ENCODE results near the gene HOXA7. TPM values are rescaled to one million over a fixed set of nuclear protein-coding genes. Genes with fewer than 3 reads are reported as not detected.

HOXA7 gene
- total RNA-seq, 1 donor from 2014 or later = 7.5 TPM

DNA sequence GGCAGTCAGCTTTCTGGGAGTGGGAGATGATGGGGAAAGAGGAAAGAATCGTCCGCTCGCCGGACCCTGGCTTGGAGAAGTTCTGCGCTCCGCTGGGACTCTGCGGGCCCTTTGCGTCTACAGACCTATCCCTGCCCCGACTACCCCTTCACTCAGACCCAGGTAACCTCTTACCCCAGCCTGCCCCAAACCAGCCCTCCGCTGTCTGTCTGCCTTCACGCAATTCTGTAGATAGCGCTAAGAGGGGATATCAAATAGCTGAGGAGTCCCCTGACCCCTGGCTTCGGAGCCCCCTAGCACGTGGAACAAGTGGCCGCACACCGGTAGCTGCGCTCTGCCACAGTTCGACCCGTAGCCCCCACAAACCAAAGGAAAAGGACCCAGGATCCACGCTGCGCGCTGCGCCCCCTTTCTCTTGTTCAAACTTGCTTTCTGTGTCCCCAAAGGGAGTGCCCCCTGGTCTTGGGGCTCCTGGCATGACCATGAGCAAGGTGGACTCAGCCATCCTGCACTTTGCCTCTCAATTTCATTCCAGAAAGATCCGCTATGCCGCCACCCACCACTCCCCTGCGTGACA is 32.9 kb downstream of the HOXA7 start:
- no peak for DNase-seq (ENCODE audit: low spot score)

DNA sequence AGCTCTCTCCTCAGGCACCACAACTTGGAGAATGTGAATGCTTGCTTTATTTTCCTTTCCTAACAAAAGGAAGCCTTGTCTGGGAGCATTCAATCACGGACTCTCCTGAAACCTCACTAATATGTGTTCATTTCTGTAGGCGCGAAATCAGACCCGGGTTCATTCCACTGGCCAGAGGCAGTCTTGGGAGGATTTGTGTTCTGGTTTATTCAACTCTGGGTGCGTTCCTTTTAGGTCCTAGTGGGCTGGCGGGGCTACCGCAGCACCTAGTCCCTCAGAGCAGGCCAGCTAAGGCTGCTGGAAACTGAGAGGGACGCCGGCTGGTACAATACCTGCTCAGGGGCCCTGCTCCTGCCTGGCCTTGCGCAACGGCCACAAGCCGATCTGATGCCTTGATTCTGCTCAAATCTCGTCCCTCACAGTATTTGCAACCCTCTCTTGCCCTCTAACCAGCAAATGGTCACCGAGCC is 33.4 kb downstream of the HOXA7 start:
- no peak for DNase-seq (ENCODE audit: low spot score)

DNA sequence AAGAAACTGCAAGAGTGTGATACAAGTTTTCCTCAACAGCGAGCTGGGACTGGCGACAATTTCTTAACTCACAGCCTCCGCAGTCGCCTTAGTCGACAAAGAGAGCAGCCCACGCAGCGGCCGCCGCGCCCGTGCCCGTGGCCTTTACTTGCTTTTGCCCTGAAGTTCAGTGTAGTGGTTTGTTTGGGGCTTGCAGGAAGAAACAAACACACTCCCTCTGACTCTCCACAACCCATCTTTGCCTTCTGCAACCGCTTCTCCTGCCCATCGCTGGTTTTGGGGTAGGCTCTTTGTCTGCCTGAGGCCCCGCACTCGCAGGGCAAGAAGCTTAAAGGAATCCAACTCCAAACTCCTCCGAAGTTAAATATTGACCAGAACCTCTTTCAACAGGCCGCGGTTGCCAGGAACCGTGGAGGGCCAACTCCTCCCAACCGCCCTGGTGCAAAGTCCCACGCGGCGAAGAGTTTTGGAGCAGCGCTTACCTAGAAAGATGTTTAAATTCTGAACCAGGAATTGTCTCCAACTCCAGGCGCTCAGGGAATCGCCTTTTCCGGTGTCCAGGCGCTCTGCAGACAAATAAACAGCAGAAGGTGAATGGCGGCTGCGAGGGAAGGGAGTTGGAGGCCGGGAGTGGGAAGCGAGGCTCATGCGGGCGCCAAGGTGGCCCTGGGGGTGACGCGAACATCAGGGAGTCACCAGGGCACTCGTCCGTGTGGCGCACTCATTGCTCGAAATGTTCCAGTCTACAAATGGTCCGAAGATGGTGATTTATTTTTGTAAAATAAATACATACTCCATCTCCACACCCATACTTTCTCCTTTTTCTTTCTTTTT is 34.2 kb downstream of the HOXA7 start:
- DNase-seq (ENCODE audit: low spot score) = no peak

DNA sequence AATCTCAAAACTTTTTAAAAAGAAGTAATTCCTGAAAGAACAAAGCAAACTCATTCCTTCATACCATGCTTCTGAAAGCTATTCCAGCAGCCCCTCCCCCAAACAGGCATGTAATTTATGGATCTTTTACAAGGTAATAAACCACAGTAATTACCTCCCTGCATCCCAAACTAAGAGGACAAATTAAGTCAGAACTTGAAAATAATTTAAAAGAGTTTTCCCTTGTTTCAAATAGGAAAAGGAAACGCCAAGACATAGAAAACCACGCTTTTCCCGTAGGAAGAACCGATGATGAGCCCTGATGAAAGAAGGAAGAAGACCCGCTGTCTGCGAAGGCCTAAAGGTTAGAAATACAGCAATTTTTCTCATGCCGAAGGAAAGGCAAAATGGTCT is 34.8 kb downstream of the HOXA7 start:
- DNase-seq (ENCODE audit: low spot score) = no peak

DNA sequence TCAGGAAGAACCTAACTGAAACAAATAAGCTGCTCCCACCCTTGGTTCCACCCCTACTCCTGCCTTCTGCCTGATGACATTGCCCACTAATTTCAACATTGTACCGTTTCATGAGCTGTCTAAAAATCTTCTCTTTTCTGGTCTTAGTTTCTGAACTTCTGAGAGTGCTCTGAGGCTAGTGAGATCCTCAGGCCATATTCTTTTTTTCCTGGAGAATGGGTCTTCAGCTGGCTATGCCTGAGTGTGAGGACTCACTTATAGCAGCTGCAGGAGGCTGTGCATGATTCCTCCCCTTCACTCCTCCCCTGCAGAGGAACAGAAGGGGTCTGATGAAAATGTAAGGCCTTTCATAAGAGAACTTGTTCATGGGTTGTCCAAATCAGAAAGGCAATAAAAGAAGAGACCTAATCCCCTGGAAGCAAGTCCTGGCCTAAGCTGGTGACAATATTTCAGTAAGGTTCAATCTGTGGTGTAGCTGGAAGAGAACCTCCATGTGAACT is 37.0 kb downstream of the HOXA7 start:
- DNase-seq (ENCODE audit: low spot score) = no peak

DNA sequence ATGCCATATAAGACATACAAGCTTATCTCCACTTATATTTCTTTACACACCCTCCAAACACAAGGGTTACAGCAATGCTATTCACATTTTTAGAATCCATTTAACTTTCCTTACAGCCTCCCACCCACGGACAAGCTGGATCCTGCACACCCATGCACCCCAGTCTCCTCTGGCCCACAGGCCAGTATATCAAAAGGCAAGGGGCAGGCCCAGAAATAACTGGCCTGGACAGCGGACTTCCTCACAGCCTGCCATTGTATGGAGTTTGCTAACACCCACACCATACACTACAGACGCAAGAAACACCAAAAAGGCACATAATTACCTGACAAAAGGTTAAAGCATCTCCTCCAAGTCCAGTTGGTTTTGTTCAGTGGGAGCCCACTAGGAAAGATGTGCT is 37.9 kb downstream of the HOXA7 start:
- no peak for DNase-seq (ENCODE audit: low spot score)

DNA sequence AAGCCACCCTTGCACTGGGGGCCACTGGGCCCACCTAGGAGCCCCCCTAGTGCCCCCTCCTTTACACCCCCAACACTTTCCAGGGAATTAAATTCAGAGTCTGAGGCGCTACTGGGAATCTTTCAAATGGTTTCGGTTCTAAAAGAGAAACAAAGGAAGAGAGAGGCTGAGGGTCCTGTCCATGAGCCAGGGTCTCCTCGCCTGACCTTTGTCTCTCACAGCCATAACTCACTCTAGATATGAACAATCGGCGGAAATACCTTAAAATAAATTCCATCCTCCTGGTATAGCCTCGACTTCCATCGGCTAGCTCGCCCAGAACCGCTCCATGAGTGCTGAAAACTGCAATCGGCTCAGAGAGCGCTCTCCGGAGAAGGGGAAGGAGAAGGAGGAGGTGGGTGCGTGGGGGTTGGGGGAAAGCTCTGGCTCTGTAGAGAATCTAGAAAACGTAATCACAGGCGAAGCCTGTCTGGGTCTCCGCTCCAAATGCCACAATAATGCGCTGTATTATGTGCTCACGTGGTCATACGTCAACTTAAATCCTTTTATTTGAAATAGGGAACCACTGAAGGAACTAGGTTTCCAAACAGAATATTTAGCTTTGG is 38.5 kb downstream of the HOXA7 start:
- no peak for DNase-seq (ENCODE audit: low spot score)

DNA sequence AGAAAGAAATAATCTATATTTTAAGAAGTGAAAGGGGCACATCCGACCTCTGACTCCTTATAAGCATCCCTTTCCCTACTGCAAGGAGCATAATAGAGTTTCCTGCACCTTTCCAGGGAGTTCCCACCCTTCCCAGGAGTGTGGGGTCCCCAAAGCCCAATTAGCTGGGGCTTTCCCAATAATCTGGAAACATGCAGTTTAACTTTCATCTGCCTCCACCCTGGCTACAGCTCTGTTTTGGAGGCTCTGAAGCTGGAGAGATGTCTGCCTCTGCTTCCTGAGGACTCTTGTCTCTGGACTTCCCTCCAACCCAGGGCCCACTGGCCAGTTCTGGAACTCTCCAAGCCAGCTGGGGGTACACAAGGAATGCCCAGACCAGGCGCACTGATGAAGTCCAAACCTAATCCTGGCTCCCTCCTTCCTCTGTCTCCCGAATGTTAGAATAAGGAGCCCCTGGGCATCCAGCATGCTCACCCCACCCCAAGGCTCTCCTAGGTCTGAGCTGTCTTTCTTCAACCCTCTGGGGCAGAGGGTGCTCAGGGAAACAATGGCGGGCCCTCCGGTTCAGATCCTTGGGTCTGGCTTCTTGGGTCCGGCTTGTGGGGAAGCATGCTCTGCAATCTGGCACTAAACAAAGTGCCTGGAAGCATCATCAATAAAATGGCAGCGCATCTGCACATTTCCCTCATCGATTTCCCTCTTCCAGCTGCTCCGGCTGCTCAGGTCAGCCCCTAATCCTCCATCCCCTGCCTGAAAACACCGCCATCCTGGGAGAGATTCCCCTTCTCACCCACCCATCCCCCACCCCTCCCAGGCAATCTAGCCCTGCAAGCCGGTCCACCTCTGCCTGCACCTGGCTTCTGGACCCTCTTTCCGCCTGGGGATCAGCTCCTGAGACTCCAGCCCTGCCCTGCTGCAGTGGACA is 39.3 kb downstream of the HOXA7 start:
- no peak for DNase-seq (ENCODE audit: low spot score)

DNA sequence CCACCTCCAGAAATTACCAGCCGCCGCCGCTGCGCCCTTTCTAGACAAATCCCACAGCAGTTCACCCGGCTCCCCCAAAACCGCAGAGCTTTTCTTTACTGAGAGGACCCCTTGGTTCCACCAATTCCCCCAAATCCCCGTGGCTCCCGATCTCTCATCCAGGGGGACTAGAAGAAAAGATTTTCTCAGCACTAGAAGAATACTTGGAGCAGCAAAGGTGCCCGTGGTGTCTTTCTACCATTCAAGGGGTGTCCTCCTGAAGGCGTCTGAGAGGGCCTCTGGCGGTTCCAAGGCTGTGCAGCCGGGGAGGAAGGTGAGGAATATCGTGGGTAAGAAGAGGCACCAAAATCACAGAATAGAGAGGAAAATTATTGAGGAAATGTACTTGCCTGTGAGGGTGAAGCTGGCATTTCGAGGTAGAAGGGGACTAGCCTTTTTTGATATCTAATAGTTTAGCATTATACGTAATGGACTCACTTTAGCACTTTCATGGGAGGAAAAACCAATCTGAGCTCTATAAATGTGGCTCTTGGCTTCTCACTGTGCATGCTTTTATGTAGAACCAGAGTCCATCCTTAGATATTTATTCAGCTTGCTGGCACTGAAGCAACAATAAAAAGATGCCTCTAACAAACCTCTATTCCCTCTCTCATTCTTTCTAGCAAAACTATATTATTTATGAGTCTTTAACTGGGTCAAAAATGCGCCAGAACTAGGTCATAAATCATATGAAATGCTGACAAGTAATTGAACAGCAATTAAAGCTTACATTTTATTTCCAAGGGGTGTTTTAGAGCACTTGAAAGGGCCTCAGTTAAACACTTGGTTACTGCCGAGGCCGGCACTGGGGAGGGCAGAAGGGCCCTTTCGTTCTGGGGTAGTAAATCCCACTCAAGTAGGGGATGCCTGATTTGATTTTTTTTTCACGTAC is 40.2 kb downstream of the HOXA7 start:
- no peak for DNase-seq (ENCODE audit: low spot score)

DNA sequence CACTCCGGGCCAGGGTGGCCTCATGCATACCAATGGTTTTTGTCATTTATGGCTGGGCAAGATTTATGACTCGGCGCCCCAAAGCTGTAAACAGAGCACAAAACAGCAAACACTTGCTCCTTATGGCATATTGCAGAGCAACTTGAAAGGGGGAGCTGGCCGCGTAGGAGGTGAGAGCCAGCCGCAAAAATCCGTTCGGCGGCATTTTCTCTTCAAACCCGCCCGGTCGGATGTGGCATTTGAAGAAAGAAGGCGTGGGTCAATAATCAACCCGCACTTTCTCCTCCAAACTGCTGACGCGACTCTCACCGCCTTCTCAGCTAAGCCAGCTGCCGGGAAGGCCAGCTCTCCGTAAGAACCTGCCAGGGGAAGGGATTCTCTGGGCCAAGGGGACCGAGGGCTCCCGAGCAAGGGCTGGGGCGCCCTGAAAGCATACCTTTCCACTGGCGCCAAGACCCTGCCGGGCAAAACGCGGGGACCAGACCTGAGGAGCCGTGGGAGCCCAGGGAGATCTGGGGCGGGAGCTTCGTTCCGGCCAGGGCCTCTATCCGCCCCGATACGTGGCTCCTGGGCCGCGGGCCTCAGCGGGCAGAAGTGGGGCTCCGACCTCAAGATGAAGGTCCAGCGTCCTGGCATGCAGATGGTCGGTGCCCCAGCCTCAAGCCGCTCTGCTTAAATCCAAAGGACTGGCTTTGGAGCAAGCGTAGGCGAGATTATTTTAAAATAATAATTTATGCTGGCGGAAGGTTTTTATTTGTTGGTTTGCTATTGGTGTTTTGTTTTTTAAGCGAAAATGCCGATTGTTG is 41.1 kb downstream of the HOXA7 start:
- no peak for DNase-seq (ENCODE audit: low spot score)

DNA sequence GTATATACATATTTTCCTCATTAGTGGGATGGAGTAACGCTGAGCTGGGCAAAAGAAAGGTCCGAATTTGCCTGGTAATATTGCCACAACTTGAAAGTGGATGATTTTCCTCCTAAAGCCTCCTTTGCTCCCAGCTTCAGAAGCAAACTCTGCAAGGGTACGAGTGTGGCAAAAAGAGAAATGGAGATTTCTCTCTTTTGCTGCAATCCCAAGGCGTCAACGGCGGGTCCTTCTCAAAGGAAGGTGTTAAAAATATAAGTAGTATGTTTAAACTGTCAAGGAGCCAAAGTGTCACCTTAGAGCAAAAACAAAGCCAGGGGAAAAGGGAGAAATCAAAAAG is 41.6 kb downstream of the HOXA7 start:
- DNase-seq (ENCODE audit: low spot score) = no peak

DNA sequence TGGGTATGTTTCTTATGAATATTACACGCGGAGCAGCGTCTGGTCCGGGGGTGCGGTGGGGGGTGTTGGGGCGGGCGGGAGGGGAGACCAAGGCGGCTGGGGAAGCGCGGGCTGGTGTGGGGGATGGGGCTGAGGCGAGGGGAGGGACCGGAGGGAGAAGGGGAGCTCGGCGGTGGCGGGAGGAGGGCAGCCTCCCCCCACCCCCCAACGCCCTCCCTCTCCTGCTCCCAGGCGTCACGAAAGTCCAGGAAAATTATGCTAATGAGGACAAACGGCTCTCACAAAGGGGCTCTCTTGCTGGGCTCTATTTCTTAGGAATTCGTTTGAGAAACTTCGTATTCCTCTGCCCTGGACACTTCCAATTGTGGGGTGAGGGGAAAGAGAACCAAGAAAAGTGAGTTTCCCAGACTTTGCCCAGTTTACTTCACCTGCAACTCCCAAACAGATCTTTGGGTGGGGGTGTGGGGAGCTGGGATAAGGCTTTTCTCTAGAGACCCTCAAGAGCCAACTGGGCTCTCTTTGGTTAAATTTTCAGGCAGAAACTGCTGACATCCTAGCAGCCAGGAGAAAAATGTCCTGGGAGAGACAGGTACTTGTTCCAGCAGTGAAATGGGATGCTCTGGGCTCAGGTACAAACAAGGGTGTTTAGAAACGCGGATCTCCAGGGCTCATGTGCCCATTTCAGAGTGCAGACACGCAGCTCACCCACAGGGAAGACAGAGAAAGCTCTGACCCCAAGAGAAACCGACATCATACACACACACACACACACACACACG is 42.3 kb downstream of the HOXA7 start:
- no peak for DNase-seq (ENCODE audit: low spot score)

DNA sequence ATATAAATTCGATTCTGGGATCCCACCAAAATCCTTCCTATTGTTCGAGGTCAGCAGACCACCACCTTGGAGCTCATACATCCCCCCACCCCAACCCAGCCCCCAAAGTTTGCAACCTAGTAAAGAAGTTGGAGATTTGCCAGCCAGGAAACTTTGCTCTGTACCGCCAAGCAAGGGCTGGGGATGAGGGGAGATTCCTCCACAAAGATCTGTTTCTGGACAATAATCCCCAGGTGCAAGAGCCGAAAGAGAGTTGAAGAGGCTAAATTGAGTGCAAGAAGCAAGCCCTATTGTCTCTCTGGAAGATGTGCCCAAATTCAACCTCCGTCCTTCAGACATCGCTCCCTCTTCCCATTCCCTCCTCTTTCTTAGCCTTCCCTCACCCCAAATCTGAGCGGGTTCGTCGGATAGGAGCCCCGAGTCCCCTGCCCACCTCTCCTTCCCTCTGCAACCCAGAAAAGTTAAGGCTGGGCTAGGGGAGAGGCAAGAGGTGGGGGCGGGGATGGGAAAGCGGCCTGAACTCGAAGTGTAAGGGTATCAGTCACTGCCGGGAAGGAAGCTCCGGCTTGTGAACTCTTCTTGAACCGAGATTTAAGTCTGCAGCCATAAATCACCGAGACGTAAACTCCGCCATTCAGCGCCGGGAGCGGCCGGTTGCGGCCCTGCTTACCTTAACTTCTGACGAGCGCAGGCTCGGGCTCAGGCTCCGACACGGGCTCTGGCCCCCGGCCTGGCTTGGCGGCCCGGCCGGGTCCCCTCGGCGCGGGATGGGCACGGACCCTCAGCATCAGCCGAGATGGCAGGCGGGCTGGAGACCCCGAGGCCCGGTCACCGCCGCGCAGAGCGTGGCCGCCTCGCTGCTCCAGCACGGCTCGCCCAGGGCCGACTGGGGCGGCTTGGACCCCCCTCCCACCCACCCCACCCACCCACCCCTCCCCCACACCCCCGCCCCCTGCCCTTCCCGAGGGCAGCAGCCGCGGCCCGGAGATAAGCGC is 43.2 kb downstream of the HOXA7 start:
- DNase-seq (ENCODE audit: low spot score) = no peak

DNA sequence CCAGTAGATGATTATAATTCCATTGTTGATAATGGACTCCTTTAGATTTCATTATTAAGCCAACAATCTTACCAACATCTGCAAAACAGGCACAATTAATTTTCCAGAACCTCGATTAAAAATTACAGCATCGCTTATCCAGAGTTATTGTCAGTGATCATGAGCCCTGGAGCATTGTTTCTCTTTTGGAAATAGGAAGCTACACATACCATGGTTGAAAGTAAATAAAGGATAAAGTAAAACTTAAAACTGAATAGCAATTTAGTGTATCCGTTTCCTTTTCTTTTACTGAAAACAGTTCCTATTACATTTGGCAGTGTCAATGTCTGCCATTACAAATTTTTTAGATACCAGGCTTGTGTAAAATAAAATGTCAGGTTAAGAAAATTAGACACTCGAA is 44.1 kb downstream of the HOXA7 start:
- DNase-seq (ENCODE audit: low spot score) = no peak

DNA sequence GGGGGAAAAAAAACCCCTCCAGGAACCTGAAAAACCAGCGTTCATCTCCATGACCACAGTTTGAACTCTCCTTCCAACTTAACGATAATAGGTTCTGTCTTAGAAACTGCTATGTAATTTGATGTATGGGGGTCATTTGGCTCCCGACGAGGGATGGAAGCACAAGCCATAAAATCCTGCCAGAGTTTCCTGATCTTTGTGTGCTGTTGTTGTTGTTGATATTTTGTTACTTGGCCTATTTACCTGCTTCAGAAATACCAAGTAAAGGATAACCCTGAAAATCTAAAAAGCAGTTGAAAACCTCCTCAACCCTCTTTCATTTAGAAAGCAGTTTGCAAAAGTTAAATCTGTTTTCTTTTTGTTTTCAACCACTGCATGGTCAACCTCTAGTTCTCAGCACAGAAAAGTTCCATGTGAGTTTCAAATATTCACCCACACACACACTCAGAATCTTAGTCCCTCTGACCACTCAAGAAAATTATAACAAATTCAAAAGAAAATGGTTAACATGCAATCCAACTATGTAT is 44.7 kb downstream of the HOXA7 start:
- no peak for DNase-seq (ENCODE audit: low spot score)

DNA sequence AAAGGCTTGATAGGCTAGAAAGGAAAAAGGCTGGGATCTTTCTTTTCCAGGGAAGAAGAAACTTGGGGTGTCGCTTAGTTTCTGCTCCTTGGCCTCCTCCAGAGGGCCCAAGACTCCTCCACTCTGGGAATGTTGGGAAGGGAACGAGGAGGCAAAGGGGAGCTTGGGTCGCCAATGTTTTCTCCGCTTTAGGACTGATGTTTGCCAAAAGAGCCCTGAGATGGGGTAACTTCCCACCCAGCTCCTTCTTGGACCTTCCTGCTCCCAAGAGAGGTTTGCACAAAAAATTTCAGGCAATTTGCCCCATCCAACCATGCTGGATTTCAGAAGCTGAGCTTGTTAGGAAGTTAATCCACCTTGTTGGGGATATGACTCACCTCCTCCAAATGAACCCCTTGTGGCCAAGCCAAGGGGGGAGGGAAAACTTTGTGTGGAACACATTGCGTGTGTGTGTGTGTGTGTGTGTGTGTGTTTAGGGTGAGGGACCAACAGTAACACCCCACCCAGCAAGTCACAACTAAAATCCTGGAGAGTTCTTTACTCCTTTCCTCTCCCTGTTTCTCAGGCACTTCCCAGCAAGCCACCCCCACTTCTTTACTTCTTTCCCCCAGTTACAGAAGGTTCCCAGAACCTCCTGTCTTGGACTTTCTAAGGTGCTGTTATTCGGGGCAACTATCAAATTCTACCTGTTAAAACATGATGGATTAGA is 45.3 kb downstream of the HOXA7 start:
- no peak for DNase-seq (ENCODE audit: low spot score)
